Stimulated activated CD4-positive, alpha-beta T cell treated with anti-CD3 and anti-CD28 coated beads, Interleukin-12 subunit alpha, Interleukin-12 subunit beta, amount 100 ng/mL, for 4 hours (primary cell): ENCODE measurements around the gene MEST.
"Not testable (repeated sequence)": the region's sequence is repeated elsewhere in the genome, so short reads cannot be mapped to it uniquely, and the experiment has no call there.

ENCODE experiments used
- DNase-seq: peaks from one replicate; pipeline ENCODE4 v3.0.0-alpha.2; 2020

Gene MEST

GRCh38 chr7:130486114-130486953 lies 5.6 kb upstream of the MEST start:
- peak; percentile 57 for DNase-seq

DNA sequence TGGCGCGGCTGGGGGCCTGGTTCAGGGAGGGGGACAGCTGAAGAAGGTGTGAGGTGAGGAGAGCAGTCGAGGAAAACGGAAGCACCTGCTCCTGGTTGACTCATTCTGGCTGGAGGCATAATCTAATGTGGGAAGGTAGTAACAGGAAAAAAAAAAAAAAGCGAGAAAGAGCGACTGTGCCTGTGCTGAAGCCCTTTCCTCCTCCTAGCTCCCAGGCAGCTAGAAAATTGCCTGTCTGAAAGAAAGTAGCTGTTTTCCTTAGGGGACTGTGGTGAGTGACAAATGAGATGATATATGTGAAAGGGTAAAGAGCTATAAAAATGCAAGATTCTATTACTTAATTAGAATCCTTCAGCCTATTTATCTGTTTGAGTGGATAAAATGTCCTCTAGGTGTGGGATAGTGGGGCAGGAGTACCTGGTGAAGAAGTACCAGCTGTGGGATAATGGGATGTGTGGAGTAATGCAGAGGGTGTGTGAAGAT lies 4.9 kb upstream of the MEST start:
- DNase-seq, result no peak

- DNase-seq, result no peak
Measured at GRCh38 chr7:130488392-130489139, 3.3 kb upstream of the MEST start.

DNA sequence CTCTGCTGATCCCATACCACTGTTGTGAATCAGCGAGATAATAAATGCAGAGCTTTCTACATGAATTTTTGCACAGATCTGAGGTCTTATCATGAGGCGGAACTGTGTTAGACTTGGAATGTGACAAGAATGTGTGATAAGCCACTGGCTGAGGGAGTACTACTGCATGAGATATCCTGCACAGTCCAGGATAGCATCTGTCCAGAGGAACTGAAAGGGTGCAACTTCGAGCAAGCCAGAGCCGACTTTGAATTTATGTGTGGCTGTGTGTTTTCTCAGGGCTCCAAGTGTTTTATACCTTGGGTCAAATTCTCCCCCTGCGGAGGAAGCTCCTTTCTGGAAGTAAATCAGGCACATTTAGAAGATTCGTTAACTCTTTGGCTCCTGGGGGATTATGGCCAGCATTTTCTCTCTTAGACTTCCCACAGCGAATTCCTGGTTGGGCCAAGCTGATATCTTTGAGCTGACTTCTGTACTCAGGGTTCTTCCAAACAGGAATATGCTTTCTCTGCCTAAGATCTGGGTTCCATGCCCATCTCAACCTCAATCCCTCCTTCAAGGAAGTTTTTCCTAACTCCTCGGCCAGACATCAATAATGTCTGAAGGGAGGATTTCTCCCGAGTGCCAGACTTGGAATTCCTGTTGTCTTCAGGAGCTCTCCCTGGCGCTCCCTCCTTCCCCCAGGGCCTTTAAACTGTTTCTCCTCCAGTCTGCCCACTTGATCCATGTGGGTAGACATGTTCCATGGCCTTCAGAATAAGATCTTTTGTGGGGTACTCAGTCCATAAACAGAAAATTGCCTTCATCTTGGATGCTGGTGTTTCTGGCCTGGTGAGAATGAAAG lies 2.5 kb upstream of the MEST start:
- no peak for DNase-seq

DNA sequence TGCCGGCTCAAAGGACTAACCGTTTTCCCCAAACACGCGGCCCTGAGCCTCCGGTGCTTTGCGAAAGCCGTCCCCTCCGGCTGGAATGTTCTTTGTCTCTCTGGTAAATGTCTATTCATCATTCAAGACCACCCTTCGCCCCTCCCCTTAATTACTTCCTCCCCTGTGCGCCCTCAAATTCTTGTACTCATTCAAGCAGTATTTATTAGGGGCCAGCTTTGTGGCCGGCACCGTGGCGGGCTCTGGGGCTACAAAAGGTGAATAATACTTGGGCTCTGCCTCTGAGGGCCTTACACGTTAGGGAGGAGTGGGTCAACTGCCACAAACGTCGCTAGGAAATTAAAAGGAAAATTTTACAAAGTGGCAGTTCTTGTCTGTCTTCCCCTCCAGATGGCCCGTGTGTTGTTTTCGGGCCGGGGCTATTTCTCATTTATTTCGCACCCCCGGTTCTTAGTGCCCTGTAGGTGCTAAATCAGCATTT lies 1.5 kb upstream of the MEST start:
- DNase-seq, result no peak

DNA sequence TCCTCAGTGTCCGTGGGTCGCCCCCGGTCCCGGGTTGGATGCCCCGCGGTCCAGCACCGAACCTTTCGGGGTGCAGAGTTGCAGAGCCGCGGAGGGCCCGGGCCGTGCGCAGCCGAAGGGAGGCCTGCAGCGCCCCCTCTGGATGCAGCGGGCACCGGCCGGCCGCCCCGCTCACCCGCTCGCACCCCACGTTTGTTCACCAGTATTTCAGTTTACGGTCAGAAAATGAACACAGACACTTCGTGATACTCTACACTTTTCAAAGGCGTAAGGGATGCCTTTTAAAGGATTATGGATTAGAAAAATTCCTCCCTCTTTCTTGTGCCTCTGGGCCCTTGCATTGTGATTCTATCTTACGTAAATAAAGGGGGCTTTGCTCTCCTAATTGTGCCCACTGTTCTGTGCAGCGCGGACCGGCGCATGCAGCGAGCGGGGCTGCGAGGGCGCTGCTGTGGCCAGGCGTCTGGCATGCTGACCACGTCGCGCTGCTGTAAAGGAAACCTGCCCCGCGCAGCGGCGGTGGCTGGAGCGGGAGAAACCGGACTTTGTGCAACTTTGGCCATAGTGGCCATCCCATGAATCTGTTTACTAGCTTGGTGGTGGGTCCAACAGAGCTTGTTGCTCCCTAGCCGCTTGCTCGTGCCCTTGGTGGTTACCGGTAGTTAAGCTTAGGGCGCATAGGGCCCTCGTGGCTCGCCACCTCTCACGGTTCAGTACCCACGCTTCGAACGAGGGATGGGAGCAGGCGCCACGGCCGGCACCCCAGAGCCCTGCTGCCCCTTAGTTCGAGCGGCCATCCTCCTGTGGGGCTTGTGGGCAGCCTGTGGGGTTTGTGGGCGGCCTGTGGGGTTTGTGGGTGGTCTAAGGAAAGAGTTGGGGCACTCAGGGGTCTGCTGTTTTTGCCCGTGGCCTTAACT lies 739 bp upstream of the MEST start:
- no peak for DNase-seq

DNA sequence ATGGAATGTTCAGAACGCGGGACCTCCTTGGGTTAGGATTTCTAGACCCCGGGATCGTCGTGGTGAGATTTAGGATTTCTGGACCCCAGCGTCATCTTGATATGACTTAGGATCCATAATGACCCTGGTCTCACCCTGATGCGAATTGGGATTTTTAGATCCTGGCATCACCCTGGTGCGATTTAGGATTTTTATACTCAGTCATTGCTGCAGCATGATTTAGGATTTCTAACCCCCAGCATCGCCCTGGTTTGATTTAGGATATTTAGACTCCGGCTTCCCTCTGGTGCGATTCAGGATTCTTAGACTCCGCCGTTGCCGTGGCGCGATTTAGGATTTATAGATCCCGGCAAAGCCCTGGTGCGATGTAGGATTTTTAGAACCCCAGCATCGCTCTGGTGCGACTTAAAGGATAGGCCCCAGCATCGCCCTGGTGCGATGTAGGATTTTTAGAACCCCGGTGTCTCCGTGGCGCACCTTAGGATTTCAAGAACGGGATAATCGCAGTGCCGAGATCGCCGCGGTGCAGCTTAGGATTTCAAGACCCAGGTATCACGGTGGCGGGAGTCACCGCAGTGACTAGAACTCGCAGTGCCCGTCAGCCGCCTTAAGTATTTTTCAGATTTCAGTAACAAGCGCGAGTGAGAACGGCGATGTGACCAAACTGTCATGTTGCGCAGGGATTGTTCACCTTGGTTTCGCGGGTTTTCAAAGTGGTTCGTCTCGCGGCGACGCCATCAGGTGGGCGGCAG lies 814 bp downstream of the MEST start:
- no peak for DNase-seq

GRCh38 chr7:130493275-130493873 lies 1.5 kb downstream of the MEST start:
- no peak for DNase-seq

GRCh38 chr7:130494431-130494858 lies 2.6 kb downstream of the MEST start:
- no peak for DNase-seq

GRCh38 chr7:130500463-130500862 lies 8.6 kb downstream of the MEST start:
- DNase-seq, result no peak

DNA sequence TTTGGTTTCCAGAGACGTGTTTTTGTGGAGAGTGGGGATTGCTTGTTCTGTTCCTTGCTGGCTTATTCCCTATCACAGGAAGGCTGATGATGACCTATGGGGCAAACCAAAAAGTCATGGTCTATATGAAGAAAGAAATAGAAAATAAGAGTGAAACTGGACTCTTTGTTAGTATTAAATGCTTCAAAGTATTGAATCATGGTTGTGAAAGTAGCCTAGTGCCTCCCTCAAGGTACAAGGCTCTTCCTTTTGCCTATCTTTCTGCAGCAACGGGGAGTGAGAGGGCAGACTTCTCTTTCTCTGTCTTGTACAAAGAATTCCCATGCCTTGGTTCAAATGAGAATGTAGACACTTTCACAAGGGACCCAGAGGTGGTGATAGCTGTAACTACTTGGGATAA lies 9.0 kb downstream of the MEST start:
- DNase-seq, result no peak

DNA sequence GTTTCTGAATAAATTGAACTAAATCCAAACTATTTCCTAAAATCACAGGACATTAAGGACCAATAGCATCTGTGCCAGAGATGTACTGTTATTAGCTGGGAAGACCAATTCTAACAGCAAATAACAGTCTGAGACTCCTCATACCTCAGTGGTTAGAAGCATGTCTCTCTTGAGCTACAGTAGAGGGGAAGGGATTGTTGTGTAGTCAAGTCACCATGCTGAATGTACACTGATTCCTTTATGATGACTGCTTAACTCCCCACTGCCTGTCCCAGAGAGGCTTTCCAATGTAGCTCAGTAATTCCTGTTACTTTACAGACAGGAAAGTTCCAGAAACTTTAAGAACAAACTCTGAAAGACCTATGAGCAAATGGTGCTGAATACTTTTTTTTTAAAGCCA lies 13.9 kb downstream of the MEST start:
- no peak for DNase-seq

GRCh38 chr7:130506358-130506757 lies 14.5 kb downstream of the MEST start:
- no peak for DNase-seq

GRCh38 chr7:130512038-130512437 lies 20.2 kb downstream of the MEST start:
- DNase-seq, result not testable (repeated sequence)

GRCh38 chr7:130513447-130513846 lies 21.6 kb downstream of the MEST start:
- no peak for DNase-seq

GRCh38 chr7:130515315-130516040 lies 23.6 kb downstream of the MEST start:
- DNase-seq, result no peak

DNA sequence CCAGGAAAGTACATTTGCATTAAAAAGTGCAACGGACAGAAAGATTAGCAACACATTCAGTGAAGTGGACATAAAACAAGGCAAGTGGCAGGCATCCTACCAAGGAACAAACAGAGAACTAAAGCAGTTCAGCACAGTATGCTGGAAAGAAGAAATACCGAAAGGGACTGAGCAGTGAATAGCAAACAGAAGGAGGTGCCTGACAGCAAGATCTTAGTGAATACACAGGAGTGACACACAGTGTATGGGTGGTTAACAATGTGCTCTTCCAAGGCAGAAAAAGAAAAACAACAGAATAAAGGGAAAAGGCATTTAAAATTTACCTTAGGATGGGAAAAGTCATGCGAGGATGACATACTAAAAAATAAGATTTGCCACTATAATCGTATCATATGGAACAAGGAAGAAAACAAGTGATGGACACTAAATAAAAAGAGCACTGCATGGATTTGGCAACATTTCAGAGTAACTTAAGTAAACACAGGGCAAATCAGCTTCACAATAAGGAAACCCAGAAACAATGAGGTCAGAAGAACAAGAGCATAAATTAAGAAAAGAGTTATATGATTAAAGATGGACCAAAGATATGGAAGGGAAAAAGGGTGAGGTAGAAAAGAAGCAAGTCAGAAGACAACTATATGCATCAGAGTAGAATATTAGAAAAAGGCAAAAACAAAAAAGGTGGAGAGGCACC lies 29.5 kb downstream of the MEST start:
- no peak for DNase-seq

DNA sequence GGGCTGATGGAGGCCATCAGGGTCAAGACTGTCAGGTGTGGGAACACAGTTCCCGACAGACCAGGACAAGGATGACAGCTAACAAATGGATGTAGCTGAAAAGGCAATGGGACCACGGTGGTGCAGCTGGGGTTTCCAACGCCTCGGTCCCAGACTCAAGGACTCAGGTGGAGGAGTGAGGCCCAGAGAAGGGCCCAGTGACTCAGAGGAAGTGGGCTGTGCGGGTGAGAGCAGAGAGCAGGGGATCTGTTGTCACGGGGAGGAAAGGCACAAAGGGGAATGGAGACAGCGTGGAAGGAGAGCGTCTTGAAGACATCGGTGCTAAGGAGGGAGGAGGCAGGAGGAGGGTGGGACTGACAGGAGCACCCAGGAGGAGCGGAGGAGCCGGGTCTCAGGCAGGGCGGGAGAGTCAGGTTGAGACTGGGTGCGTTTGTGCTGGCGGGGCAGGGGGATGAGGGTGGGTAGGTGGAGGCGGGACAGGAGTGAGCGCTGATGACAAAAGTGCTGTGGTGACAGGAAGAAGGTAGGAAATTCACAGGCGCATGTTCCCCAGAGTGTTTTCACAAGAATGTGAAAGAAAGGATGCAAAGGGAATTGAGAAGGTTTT lies 31.7 kb downstream of the MEST start:
- DNase-seq, result not testable (repeated sequence)

DNA sequence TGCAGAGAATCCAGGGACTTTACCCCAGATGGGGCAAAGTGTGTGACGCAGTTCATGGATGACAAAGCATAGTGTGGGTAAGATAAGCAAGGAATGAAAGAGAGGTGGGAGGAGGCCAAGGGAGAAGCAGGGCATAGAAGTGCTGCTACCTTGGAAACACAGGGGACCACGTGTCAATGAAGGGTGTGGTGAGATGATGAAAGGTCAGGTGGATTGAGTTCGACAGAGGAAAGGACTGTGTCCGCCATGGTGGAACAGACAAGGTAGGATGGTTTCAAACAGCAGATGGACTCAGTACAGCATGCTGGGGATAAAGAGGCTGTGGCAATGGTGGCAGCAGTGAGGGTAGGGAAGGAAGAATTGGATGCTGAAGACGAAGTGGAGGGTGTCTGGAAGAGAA lies 32.7 kb downstream of the MEST start:
- no peak for DNase-seq
